GM23248 (cell line): ENCODE data around the gene CAST. TPM values are rescaled to one million over a fixed set of nuclear protein-coding genes. Genes with fewer than 3 reads are reported as not detected.

Source experiments
- DNase-seq: peaks from one replicate; pipeline ENCODE4 v3.0.0-alpha.2; 2015
- H2AFZ ChIP-seq: fragments of 200-600 bp; sonication (generic); 2 replicates; pipeline ENCODE4 v1.6.1; 2016; ENCODE audit warnings: antibody characterized with exemption
- H3F3A ChIP-seq: fragments of 200-600 bp; sonication (generic); 2 replicates; pipeline ENCODE4 v1.6.1; 2016; ENCODE audit warnings: mild to moderate bottlenecking, antibody characterized with exemption, mixed run types; ENCODE audit not compliant: insufficient read depth
- H3K27ac ChIP-seq: fragments of 200-600 bp; sonication (generic); 2 replicates; pipeline ENCODE4 v1.5.1; 2016; ENCODE audit warnings: mild to moderate bottlenecking
- H3K27me3 ChIP-seq: fragments of 200-600 bp; sonication (generic); replicated peaks from 2 replicates; pipeline ENCODE4 v1.6.1; 2016; ENCODE audit warnings: mild to moderate bottlenecking; ENCODE audit not compliant: insufficient read depth
- H3K36me3 ChIP-seq: fragments of 200-600 bp; sonication (generic); 2 replicates; pipeline ENCODE4 v1.6.1; 2016; ENCODE audit warnings: low read depth, mild to moderate bottlenecking
- H3K4me1 ChIP-seq: fragments of 200-600 bp; sonication (generic); 2 replicates; pipeline ENCODE4 v1.6.1; 2016; ENCODE audit warnings: mild to moderate bottlenecking; ENCODE audit not compliant: insufficient read depth
- H3K4me2 ChIP-seq: fragments of 200-600 bp; sonication (generic); one replicate; pipeline ENCODE4 v1.6.1; 2016; ENCODE audit warnings: mild to moderate bottlenecking; ENCODE audit not compliant: unreplicated experiment
- H3K4me3 ChIP-seq: fragments of 200-600 bp; sonication (generic); 2 replicates; pipeline ENCODE4 v1.5.1; 2016; ENCODE audit warnings: mild to moderate bottlenecking
- H3K79me2 ChIP-seq: fragments of 200-600 bp; sonication (generic); 2 replicates; pipeline ENCODE4 v1.6.1; 2016; ENCODE audit warnings: mild to moderate bottlenecking; ENCODE audit not compliant: insufficient read depth
- H3K9ac ChIP-seq: fragments of 200-600 bp; sonication (generic); 2 replicates; pipeline ENCODE4 v1.6.1; 2016; ENCODE audit warnings: mild to moderate bottlenecking
- H3K9me2 ChIP-seq: fragments of 200-600 bp; sonication (generic); 2 replicates; pipeline ENCODE4 v1.6.1; 2016; ENCODE audit warnings: mixed run types, mild to moderate bottlenecking, moderate library complexity; ENCODE audit not compliant: insufficient read depth
- H3K9me3 ChIP-seq: fragments of 200-600 bp; sonication (generic); one replicate; pipeline ENCODE4 v1.6.1; 2017; ENCODE audit warnings: low read depth
- H4K20me1 ChIP-seq: fragments of 200-600 bp; sonication (generic); 2 replicates; pipeline ENCODE4 v1.6.0; 2016; ENCODE audit not compliant: insufficient read depth
- EZH2 ChIP-seq: fragments of 200-600 bp; sonication (generic); IDR thresholded peaks from 2 replicates; pipeline ENCODE4 v1.6.1; 2018; ENCODE audit warnings: antibody characterized with exemption, mild to moderate bottlenecking; ENCODE audit not compliant: insufficient read depth, poor library complexity, severe bottlenecking
- EZH2phosphoT487 ChIP-seq: fragments of 200-600 bp; sonication (generic); IDR thresholded peaks from 2 replicates; pipeline ENCODE4 v1.6.1; 2018; ENCODE audit warnings: antibody characterized with exemption, moderate library complexity, mild to moderate bottlenecking, low read depth; ENCODE audit not compliant: insufficient read depth
- WGBS, 2 experiments: methylation state at CpG; one replicate each; pipeline ENCODE4 v1.1.6; 2015 to 2017; ENCODE audit warnings: low lambda C conversion rate in 2 of 2, low coverage in 1 of 2; ENCODE audit errors: missing lambda C conversion rate in 2 of 2; 5-methylcytosine and 5-hydroxymethylcytosine counted together
- in situ Hi-C: fragments of 300-500 bp; cut with MboI; formaldehyde crosslinking; loops from 2 replicates; pipeline ENCODE4 v1.15.0; 2020
- polyA plus RNA-seq: library from polyadenylated mRNA; unstranded; fragments of >200 nt; fragmentation: Nextera tagmentation; extraction: Ambion mirVana; gene quantifications from 2 replicates; pipeline ENCODE4 v1.2.1, GENCODE V29; 2016
- total RNA-seq: library from RNA; depleted of rRNA; stranded (reverse); fragments of >200 nt; shearing (Covaris generic); gene quantifications from 2 replicates; pipeline ENCODE4 v1.2.3, GENCODE V29; 2014

CAST gene
- total and polyA plus RNA-seq, 2 experiments from 2014 or later: 179 to 196 TPM

DNA sequence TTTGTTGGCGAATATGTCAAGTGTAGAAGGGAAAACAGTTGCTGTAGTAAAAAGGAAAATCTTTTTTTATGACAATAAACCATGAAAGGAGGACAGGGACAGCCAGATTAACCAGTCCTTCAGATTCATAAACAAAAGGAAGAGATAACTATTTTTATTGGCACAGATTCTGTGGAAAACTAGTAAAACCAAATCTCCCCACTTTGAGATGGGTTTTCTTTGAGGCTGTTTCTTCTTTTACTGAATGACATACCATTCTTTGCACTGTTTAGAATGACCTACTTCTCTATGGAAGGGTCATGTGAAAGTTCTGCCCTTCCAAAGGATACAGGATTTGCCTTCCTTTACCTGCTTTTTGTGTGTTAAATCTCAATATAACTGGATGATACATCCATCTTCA, 13.7 kb downstream of the CAST start:
- Histone ChIP-seq H3K27ac (no peak overlapping the region), H3K9me2 (no peaks in the 10 kb centered on the region), H4K20me1 (peaks cover 5% of the 10 kb centered on the region; the same call in 1 of the 2 replicates), H2AFZ (no peak overlapping the region), H3K9ac (no peak overlapping the region), H3K27me3 (no peaks in the 10 kb centered on the region), H3F3A (no peaks in the 10 kb centered on the region), H3K79me2 (peaks cover 94% of the 10 kb centered on the region), H3K4me2 (no peak overlapping the region), H3K9me3 (no peaks in the 10 kb centered on the region), H3K4me1 (no peaks in the 10 kb centered on the region), H3K36me3 (peaks cover 22% of the 10 kb centered on the region), H3K4me3 (no peak overlapping the region)
- 92 to 100% methylated on average over 1 of the region's 1 CpG for WGBS, 2 experiments
- no peak for DNase-seq
- in situ Hi-C loops: no loop called here
- TF ChIP-seq EZH2: no peak
- no peak for TF ChIP-seq EZH2phosphoT487

DNA sequence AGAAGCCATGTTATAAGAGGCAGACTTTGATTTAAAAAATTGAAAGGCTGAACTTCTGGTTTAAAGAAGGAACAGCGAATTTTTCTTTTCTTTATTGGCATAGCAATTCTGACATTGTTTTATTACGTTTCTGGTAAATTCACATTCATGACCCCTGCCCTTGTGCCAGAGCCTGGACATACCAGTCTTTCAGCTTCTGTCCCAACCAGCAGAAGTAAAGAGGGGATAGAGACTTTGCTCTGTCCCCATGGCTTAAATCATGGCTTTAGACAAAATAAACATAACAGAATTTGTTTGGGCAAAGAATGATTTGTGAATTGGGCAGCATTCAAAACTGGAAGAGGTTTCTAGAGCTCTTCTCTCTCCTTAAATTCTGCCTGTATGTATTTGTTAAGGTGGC, 15.3 kb downstream of the CAST start:
- Histone ChIP-seq H3K79me2 (peaks cover 87% of the 10 kb centered on the region), H3K4me3 (no peak overlapping the region), H2AFZ (no peak overlapping the region), H3K9me2 (no peaks in the 10 kb centered on the region), H3K27me3 (no peaks in the 10 kb centered on the region), H3K9ac (no peak overlapping the region), H4K20me1 (no peaks in the 10 kb centered on the region), H3F3A (peaks cover 3% of the 10 kb centered on the region; the same call in 1 of the 2 replicates), H3K36me3 (peaks cover 22% of the 10 kb centered on the region), H3K9me3 (no peaks in the 10 kb centered on the region), H3K4me2 (no peak overlapping the region), H3K4me1 (no peaks in the 10 kb centered on the region), H3K27ac (no peak overlapping the region)
- DNase-seq: no peak
- TF ChIP-seq EZH2 (no peak), EZH2phosphoT487 (no peak)
- 48 to 58% methylated on average over 2 of the region's 2 CpGs for WGBS, 2 experiments
- in situ Hi-C loops: no loop called here

DNA sequence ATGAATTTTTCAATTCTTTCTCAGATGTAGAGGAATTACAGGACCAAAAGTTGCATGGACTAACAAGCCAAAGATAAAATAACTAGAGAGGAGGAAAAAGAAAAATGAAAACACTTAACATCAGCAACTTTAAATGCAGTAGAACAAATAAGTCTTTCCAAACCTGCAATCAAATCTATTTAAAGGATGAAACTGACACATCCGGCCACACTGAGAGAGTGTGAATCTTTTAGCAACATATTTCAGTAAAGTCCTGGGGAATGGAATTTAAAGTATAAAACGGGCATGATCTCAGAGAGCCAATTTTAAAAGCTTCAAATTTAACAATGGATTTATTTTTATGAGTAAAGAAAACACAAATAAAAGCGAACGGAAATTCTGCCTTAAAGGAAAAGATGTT, 17.1 kb downstream of the CAST start:
- H3K79me2 ChIP-seq: peaks cover 87% of the 10 kb centered on the region

DNA sequence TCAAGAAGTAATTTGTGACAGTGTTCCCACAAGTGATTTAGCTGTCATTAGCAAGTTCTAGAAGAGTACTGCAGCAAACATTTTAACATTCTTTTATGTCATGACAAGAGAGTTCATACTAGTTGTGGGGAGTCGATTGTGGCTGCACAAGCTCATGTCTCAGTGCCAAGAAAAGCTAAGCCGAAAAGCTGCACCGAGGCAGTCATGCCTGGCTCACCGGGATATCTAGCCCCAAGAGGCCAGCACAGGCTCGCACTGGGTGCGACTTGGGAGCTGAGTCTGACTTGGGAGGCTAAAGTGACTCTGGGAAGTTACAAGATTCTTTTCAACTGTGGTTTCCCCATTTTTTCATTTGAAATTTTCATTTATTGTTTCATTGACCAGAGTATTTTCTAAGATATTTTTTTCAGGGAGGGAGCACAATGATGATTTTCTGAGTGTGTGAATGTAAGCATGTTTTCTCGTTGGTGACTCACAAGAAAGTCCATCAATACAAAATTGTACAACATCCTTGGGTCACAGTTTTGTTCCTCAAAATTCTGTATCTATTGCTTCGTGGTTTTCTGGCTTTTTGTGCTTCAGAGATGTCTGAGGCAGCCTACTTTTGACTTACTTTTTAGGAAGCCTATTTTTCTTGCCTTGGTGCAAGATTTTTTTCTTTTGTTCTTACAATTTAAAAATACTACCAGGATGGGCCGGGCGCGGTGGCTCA, 18.7 kb downstream of the CAST start:
- H3K4me3 ChIP-seq: no peak overlapping the region
- TF ChIP-seq EZH2 (no peak), EZH2phosphoT487 (no peak)
- H2AFZ ChIP-seq: no peak overlapping the region
- no peak overlapping the region for H3K4me2 ChIP-seq
- H3K9me3 ChIP-seq: no peaks in the 10 kb centered on the region
- peaks cover 3% of the 10 kb centered on the region; the same call in 1 of the 2 replicates for H3F3A ChIP-seq
- H3K9ac ChIP-seq: no peak overlapping the region
- H3K27me3 ChIP-seq: no peaks in the 10 kb centered on the region
- no peak for DNase-seq
- H3K36me3 ChIP-seq: peaks cover 26% of the 10 kb centered on the region
- in situ Hi-C loops: no loop called here
- no peaks in the 10 kb centered on the region for H3K4me1 ChIP-seq
- 94 to 95% methylated on average over 11 of the region's 11 CpGs for WGBS, 2 experiments
- no peak overlapping the region for H3K27ac ChIP-seq
- H3K79me2 ChIP-seq: peaks cover 85% of the 10 kb centered on the region
- H3K9me2 ChIP-seq: no peaks in the 10 kb centered on the region
- H4K20me1 ChIP-seq: no peaks in the 10 kb centered on the region

More for the DNA sequence above, 17.1 kb downstream of the CAST start:
- Histone ChIP-seq H3F3A (peaks cover 3% of the 10 kb centered on the region; the same call in 1 of the 2 replicates), H2AFZ (no peak overlapping the region), H3K27ac (no peak overlapping the region), H3K9me3 (no peaks in the 10 kb centered on the region), H3K27me3 (no peaks in the 10 kb centered on the region), H3K4me2 (no peak overlapping the region), H3K4me3 (no peak overlapping the region), H3K9me2 (no peaks in the 10 kb centered on the region), H3K4me1 (no peaks in the 10 kb centered on the region), H3K9ac (no peak overlapping the region), H3K36me3 (peaks cover 22% of the 10 kb centered on the region), H4K20me1 (no peaks in the 10 kb centered on the region)
- in situ Hi-C loops: no loop called here
- no peak for DNase-seq
- TF ChIP-seq EZH2 (no peak), EZH2phosphoT487 (no peak)
- 87 to 89% methylated on average over 4 of the region's 4 CpGs for WGBS, 2 experiments
